Endothelial cell (in vitro differentiated cells): ENCODE measurements around the gene ARVCF. TPM values are rescaled to one million over a fixed set of nuclear protein-coding genes. Genes with fewer than 3 reads are reported as not detected.

ENCODE experiments used
- DNase-seq: peaks from one replicate; pipeline ENCODE4 v3.0.0; 2021; ENCODE audit warnings: low spot score
- H3K27ac Mint-ChIP-seq: one replicate; pipeline ENCODE4 v1.8.0; 2021; ENCODE audit warnings: mixed read lengths, inconsistent platforms; ENCODE audit not compliant: unreplicated experiment
- H3K27me3 Mint-ChIP-seq: one replicate; pipeline ENCODE4 v1.8.0; 2021; ENCODE audit warnings: mild to moderate bottlenecking, moderate library complexity, mixed read lengths, inconsistent platforms; ENCODE audit not compliant: unreplicated experiment
- H3K36me3 Mint-ChIP-seq: one replicate; pipeline ENCODE4 v1.8.0; 2021; ENCODE audit warnings: mild to moderate bottlenecking, low read depth, mixed read lengths, inconsistent platforms; ENCODE audit not compliant: unreplicated experiment
- H3K4me1 Mint-ChIP-seq: one replicate; pipeline ENCODE4 v1.8.0; 2021; ENCODE audit warnings: mild to moderate bottlenecking, mixed read lengths, inconsistent platforms; ENCODE audit not compliant: unreplicated experiment
- H3K4me3 Mint-ChIP-seq: one replicate; pipeline ENCODE4 v1.8.0; 2021; ENCODE audit warnings: mild to moderate bottlenecking, mixed read lengths, inconsistent platforms; ENCODE audit not compliant: unreplicated experiment
- H3K9me3 Mint-ChIP-seq: one replicate; pipeline ENCODE4 v1.8.0; 2021; ENCODE audit warnings: mixed read lengths, inconsistent platforms; ENCODE audit not compliant: unreplicated experiment
- CTCF ChIP-seq: fragments of 200-600 bp; sonication (generic); IDR thresholded peaks from one replicate; pipeline ENCODE4 v1.5.0; 2021; ENCODE audit warnings: antibody characterized with exemption; ENCODE audit not compliant: unreplicated experiment
- total RNA-seq: library from RNA; stranded (reverse); fragmentation: NEBNext Ultra II Directional; extraction: Animal tissue kit (Norgen Biotek cat#: 25700); gene quantifications from one replicate; pipeline ENCODE4 v1.2.1, GENCODE V29; 2021; ENCODE audit not compliant: unreplicated experiment

ARVCF gene
- total RNA-seq, 1 donor from 2014 or later: 67.3 TPM

DNA sequence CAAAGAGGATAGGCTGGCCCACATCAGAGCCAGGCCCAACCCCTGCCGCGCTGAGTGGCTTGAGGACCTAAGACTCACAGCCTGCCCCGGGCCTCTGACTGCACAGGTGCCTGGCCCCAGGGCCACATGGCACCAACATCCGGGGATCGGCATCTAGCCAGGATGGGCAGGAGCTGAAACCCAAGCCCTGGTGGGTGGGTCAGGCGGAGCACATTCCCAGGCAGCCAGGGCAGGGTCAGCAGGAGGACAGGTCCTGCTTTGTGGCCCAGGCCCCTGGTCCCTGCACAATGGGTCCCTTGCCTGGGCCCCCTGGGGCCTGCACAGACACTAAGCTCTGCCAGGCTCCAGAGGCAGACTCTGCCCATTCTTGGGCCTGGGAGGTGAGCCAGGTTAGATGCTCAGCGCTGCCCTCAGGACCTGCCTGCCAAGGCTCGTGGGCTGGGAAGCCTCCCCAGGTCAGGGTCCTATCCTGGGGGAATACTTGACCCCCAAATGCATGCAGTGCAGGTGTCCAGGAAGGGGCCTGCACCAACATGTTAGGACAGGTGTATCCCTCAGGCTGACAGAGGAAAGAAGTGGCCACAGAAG lies 33.5 kb downstream of the ARVCF start:
- no peak for DNase-seq
- no peaks in the 10 kb centered on the region for H3K4me1 Mint-ChIP-seq
- TF ChIP-seq CTCF: no peak
- H3K27me3 Mint-ChIP-seq: peaks cover 12% of the 10 kb centered on the region
- H3K4me3 Mint-ChIP-seq: no peak overlapping the region
- no peaks in the 10 kb centered on the region for H3K9me3 Mint-ChIP-seq
- peaks cover 4% of the 10 kb centered on the region for H3K36me3 Mint-ChIP-seq
- H3K27ac Mint-ChIP-seq: no peak overlapping the region

DNA sequence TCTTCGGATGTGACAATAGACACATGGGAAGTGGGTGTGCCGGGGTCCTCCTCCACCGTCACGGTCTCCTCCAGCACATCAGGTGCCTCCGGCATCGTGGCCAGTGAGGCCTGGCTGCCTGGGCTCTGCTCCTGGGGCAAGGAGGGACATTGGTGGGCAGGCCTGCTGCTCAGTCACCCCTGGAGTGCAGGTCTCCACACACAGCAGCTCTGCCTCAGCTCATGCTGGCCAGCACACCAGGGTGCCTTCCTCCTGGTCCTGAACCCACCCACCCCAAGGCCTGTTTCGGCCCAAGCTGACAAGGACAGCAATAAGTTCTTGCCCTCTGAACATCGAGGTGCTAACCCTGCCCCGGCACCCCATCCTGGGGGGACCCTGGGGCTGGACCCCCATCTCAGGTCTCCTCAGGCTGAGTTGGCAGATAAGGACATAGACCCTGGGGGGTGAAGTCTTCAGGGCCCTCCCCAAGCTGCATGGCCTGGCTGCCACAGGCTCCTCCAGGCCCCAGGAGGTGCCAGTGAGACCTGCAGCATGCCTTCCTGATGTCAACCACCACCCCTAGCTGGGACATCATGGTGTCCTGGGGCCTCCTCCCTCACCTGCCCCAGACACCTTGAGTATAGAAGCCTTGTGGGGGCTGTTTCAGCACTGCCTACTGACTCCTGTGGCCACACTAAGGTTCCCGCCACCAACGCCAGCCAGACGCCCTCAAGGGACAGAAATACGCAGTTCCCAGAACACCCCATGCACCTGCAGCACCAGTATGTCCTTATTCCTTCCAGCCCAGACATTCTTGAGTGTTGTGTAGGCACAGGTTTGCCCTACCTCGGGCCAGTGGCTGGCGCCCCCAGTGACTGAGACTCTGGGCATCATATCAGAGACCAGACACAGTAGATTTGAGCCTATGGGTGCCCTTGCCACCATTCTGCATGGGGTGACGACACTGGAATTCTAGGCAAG lies 34.4 kb downstream of the ARVCF start:
- peaks cover 12% of the 10 kb centered on the region for H3K27me3 Mint-ChIP-seq
- no peak overlapping the region for H3K4me3 Mint-ChIP-seq
- no peaks in the 10 kb centered on the region for H3K4me1 Mint-ChIP-seq
- no peak for DNase-seq
- TF ChIP-seq CTCF: no peak
- peaks cover 4% of the 10 kb centered on the region for H3K36me3 Mint-ChIP-seq
- H3K27ac Mint-ChIP-seq: no peak overlapping the region
- no peaks in the 10 kb centered on the region for H3K9me3 Mint-ChIP-seq

GRCh38 chr22:19981171-19981960 lies 35.3 kb downstream of the ARVCF start:
- Mint-ChIP-seq H3K36me3 (peaks cover 4% of the 10 kb centered on the region), H3K4me3 (no peak overlapping the region), H3K9me3 (no peaks in the 10 kb centered on the region), H3K27me3 (peaks cover 12% of the 10 kb centered on the region), H3K4me1 (no peaks in the 10 kb centered on the region), H3K27ac (no peak overlapping the region)
- TF ChIP-seq CTCF: no peak
- no peak for DNase-seq

- no peak for DNase-seq
- Mint-ChIP-seq H3K27me3 (peaks cover 11% of the 10 kb centered on the region), H3K4me3 (no peak overlapping the region), H3K9me3 (no peaks in the 10 kb centered on the region), H3K27ac (no peak overlapping the region), H3K4me1 (peaks cover 4% of the 10 kb centered on the region), H3K36me3 (peaks cover 4% of the 10 kb centered on the region)
- no peak for TF ChIP-seq CTCF
These were observed 35.9 kb downstream of the ARVCF start for GRCh38 chr22:19980766-19981165.
